HG02884 (cell line): ENCODE data around the gene GABRG3.

Source experiments
- ATAC-seq: cut with Tn5 transposase; IDR thresholded peaks from one replicate; pipeline ENCODE4 v1.9.1; 2021; ENCODE audit warnings: mild to moderate bottlenecking, moderate library complexity; ENCODE audit not compliant: unreplicated experiment

Gene GABRG3

GRCh38 chr15:27549746-27550145 lies 578.8 kb downstream of the GABRG3 start:
- no peak for ATAC-seq

GRCh38 chr15:27550635-27551034 lies 579.7 kb downstream of the GABRG3 start:
- no peak for ATAC-seq

GRCh38 chr15:27561816-27562215 lies 590.8 kb downstream of the GABRG3 start:
- ATAC-seq, result no peak

GRCh38 chr15:27563765-27564370 lies 592.9 kb downstream of the GABRG3 start:
- ATAC-seq, result no peak

- ATAC-seq, result no peak
Observed at GRCh38 chr15:27564656-27565055, 593.7 kb downstream of the GABRG3 start.

GRCh38 chr15:27570746-27571145 lies 599.8 kb downstream of the GABRG3 start:
- no peak for ATAC-seq

GRCh38 chr15:27573805-27574485 lies 603.0 kb downstream of the GABRG3 start:
- no peak for ATAC-seq

GRCh38 chr15:27574541-27575054 lies 603.6 kb downstream of the GABRG3 start:
- no peak for ATAC-seq

- no peak for ATAC-seq
Observed at GRCh38 chr15:27575521-27575920, 604.5 kb downstream of the GABRG3 start.

GRCh38 chr15:27576576-27576975 lies 605.6 kb downstream of the GABRG3 start:
- no peak for ATAC-seq

- ATAC-seq, result no peak
Observed at GRCh38 chr15:27579738-27580137, 608.8 kb downstream of the GABRG3 start.

GRCh38 chr15:27582726-27583410 lies 611.9 kb downstream of the GABRG3 start:
- ATAC-seq, result no peak

- no peak for ATAC-seq
Observed at GRCh38 chr15:27583651-27584050, 612.7 kb downstream of the GABRG3 start.

- no peak for ATAC-seq
Observed at GRCh38 chr15:27585041-27585640, 614.2 kb downstream of the GABRG3 start.

- ATAC-seq, result no peak
Observed at GRCh38 chr15:27587810-27588209, 616.8 kb downstream of the GABRG3 start.

- ATAC-seq, result no peak
Observed at GRCh38 chr15:27589260-27589659, 618.3 kb downstream of the GABRG3 start.

GRCh38 chr15:27589782-27590181 lies 618.8 kb downstream of the GABRG3 start:
- no peak for ATAC-seq
